GM21619 (cell line): Measurements from ENCODE around the gene RAB8B.
"Not testable (repeated sequence)": the region's sequence is repeated elsewhere in the genome, so short reads cannot be mapped to it uniquely, and the experiment has no call there.

Experiments used
- ATAC-seq: cut with Tn5 transposase; IDR thresholded peaks from one replicate; pipeline ENCODE4 v1.9.1; 2021; ENCODE audit not compliant: unreplicated experiment

The RAB8B gene

DNA sequence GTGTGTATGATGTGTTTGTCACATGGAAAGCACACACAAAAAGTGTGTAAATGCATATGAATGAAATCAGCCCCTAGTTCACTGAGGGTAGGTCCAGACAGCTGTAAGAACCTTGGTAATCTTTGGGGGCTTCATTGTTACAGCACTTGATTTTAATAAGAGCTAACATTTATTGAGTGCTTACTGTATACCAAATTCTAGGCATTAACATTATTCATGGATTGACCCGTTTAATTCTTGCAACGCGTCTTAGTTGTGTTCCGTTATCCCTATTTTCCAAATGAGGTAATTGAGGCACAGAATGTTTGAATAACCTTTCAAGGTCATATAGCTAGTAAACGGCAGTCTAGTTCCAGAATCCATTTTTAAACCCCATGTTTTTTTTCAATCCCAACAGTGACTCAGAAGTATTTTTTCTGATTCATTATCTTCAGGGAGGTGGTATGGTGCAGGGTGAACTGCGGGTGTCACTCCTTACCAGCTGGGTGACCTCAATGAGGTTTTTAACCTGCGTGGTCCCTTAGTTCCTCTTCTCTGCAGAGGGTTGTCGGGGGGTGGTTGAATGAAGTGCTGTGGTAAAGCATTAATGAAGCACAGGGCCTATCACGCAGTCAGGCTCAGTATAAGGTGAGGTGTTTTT lies 14.2 kb downstream of the RAB8B start:
- peak; percentile 61 for ATAC-seq

DNA sequence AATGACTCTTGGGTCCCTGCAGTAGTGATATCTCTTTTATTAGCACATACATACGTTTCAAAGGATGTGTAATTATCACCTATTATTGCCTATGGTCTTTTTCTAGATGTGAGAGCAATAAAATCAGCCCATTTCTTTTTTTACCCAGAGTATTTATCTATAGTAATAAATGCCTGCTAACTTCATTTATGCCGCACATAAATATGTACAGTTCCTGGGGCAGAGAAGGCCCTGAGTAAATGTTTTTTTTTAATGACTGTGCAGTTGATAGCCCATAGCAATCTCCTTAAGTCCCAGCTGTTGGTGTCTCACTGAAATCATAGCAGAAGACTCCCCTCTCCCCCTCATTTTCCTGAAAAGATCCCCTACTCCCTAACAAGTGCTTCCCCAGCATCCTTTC lies 16.7 kb downstream of the RAB8B start:
- ATAC-seq, result no peak

DNA sequence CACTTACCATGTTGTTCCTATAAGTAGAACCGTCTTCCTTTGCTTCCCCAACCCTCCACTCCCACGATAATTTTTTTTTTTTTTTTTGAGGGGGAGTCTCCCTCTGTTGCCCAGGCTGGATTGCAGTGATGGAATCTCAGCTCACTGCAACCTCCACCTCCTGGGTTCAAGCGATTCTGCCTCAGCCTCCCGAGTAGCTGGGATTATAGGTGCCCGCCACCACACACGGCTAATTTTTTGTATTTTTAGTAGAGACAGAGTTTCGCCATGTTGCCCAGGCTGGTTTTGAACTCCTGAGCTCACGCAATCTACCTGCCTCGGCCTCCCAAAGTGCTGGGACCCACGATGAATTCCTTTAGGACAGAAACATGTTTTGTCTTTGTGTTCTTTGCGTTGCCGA lies 19.4 kb downstream of the RAB8B start:
- not testable (repeated sequence) for ATAC-seq

DNA sequence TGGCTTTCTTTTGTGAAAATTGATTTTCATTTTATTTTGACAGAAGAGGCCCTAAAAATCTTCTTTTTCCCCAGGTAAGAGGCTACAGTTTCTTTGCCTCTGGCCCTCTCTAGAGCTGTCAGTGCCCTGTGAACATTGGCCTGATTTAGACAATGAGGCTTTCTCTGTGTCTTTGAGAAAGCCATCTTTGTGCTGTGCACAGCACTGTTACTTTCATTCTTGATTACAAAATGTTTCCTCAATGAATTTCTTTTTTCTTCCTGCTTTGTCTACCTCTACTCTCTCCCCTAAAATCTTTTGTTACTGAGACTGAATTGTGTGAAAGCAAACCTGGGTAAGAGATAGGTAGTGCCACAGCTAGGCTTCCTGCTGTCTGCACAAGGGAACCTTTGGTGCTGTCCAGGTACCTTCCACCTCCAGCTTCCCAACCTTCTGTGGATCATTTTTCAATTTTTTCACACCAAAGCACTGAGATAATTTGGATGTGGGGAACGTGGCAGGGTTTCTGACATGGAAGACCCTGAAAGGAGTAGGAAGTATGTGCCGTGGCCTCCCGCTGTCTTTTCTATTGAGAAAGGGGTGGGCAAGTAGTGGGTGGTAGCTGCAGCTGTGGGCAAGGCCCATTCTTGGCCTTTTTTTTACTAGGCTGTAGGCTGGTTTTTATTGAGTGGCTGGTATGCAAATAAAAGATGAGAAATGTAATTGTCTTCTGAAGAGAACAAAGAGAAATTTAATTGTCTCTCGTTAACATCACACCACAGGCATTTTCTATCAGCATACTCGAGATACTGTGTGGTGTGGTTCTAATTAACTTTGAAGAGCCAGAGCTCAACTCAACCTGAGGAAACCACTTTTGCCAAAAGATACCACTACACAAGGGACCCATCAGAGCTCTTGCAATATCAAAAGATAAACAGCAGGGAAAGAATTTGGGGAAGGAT lies 21.0 kb downstream of the RAB8B start:
- no peak for ATAC-seq

DNA sequence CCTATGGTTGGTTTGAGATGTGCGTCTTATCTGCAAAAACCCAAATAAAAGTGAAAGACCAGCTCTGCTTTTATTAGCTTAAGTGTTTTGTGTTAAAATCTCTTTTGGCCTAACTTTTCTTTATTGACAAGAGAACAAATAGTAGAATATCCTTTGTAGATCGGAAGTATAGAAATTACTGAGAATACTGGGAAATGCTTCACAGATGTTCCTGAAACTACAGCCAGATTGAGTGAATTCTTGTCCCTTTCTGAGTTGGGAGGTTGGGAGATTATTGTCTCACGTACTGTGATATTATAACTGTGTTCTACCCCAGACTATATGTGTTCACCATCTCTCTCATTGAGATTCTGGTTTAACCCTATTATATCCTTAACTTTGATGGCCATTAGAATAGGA lies 21.7 kb downstream of the RAB8B start:
- no peak for ATAC-seq

DNA sequence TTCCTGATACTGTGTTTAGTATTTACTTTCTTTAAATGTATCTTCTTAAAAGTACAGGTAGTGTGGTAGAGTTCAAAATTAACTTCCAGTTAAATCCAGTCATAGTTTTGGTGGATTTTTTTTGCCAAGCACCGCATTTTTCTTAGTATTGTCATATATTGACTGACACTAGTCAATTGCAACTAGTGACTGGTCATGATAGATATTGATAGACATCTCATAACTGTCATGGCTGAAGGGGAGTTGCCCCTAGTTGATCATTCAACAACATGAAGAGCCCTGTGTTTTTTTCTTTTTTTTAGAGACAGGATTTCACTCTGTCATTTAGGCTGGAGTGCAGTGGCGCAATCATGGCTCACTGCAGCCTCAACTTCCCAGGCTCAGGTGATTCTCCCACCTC lies 22.1 kb downstream of the RAB8B start:
- no peak for ATAC-seq

DNA sequence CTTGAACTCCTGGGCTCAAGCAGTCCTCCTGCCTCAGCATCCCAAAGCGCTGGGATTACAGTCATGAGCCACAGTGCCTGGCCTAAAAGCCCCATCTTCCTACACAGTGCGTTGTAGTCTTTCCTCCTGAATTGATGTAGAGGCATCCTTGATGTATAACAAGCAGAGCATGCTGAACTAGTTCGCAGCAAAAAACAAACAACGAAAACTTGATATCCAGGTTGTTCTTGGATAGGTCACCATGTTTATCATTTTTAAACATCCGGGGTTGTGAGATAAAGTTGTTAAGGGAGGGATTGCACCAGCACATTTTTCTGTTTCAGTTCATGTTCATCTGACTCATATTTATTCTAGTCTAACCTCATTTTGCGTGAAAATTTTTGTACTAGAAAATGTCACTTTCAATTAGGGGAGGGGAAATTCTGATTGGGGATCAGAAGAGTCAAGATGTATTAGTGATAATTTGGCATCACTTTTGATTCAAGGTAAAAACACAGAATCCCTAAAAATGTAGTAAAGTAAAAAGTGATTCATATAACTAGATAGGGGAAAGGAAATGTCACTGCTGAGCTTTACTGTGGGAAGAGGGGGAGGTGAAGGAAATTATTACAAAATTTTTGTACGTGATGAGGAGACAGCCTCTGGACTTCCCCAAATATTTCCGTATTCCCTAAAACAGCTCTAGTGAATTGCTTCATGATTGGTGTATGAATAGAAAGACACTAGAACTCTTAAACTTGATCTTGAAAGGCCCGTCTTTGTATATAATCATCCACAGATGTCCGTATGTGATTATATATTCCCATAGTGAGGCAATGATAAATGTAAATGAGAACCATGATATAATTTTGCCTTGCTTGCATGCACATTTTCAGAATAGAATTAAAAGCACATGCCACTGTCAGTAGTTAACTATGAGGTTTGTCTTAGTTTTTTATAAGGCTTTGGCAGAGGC lies 22.9 kb downstream of the RAB8B start:
- ATAC-seq, result peak; percentile 61

DNA sequence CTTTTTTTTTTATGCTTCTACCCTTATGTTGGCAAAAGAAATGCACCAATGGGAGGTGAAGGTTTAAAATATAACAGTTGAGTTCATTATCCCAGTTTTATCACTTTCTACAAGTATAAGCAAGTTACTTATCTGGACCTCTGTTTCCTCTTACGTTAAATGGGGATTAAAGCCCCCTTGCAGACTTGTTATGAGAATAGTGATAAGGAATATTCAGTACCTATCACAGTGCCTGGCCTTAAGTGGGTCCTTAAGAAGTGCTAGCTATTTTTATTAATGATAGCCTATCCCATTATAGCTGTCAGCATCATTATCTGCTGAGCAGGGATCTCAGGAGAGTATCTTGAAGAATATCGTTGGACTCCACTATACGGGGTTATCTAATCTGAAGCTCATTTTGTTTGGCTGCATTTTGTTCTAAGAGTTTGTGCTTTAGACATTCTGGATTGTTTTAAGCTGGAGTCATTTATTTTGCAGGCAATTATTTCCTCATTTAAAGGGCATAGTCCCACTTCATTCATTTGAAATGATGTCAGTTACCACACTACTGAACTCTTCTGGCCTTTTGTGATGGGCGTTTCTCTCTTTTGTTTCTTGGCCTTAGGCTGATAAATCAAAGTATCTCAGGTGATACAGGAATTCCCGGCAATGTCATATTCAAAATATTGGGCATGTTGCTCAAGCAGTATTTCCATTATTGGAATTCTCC lies 28.8 kb downstream of the RAB8B start:
- ATAC-seq, result no peak

DNA sequence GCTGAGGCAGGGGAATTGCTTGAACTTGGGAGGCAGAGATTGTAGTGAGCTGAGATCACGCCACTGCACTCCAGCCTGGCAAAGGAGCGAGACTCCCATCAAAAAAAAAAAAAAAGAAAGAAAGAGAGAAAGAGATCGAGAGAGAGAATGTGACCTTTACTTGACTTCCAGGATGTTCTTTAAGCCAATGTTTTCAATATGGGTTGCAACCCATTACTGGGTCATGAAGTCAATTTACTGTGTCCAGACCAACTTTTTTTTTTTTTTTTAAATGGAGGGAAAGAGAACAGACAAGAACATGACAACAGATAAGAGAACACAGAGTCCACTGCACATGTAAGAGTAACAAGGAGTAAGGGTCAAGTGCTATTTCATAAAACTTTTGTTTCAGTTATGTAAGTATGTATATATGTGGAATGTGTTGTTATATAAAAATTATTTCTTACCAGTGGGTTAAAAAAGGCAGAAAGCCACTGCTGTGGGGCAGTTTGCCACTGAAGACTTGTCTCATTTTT lies 29.8 kb downstream of the RAB8B start:
- ATAC-seq, result no peak

DNA sequence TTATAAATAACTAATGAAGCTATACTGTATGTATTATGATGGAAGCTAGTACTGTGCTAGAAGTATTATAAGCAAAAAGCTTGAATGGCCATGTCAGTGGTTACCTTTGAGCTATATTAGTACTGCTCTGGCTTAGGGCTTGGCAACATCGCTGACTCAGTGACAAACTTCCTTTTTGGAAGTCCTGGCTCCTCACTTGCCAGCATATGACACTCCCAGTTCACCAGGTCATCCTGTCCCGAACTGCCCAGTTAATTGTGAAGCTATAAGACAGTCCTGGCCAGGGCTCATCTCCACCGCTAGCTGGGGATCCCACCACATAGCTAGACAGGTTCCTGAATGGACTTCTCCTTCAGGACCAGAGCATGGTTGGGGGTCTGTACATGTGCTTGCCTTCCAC lies 31.9 kb downstream of the RAB8B start:
- ATAC-seq, result no peak

DNA sequence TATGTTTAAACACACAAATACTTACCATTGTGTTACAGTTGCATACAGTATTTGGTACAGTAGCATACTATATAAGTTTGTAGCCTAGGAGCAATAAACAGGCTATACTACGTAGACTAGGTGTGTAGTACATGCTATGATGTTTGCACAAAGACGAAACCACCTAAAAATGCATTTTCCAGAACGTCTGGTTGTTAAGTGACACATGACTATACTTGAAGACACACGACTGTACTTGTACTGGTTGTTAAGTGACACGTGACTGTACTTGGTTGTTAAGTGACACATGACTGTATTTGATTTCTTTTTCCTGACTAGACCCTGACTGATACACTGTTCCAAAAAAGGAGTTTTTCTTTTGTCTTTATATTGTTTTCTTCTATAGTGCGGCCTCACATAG lies 34.1 kb downstream of the RAB8B start:
- ATAC-seq, result no peak

DNA sequence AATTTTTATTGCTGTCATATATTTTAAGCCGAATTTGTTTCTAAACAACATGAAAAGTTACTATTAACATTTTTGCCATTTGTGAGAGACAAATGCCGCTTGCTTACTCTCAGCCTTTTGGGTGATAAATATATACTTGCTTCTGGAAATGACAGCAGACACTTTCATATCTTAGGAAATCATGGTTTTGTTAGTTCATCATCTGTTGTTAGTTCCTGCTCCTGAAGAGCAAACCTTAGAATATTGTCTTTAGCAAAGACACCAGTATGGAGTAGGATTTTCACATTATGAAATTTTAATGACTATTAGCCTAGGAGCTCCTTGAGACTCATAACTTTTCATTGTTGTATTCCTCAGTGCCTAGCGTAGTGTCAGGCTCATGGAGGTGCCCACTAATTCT lies 36.0 kb downstream of the RAB8B start:
- no peak for ATAC-seq

DNA sequence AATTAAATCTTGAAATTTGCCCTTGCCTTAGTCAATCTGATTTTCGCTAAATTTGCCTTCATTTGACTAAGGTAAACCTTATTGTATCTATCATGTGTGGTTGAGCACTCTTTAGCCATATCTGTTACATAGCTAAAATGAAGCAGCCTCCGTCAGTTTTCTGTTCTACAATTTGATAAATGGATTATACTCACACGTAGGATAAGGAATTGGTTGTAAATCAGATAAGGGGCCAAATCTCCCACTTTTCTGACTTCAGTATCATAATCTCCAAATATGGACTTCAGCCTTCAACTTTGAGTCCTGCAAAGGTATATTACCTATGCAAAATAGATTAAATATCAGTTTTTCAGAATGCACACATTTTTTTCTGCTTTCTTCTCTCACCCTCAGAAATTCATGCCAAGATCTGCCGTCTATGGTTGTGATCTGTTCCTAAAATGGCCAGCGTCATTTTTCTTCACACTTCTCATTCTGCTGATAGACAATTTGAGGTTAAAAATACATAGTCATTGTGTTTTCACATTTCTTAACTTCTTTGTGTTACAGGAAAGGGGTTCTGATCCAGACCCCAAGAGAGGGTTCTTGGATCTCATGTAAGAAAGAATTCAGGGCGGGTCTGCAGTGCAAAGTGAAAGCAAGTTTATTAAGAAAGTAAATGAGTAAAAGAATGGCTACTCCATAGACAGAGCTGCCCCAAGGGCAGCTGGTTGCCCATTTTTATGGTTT lies 36.9 kb downstream of the RAB8B start:
- no peak for ATAC-seq

DNA sequence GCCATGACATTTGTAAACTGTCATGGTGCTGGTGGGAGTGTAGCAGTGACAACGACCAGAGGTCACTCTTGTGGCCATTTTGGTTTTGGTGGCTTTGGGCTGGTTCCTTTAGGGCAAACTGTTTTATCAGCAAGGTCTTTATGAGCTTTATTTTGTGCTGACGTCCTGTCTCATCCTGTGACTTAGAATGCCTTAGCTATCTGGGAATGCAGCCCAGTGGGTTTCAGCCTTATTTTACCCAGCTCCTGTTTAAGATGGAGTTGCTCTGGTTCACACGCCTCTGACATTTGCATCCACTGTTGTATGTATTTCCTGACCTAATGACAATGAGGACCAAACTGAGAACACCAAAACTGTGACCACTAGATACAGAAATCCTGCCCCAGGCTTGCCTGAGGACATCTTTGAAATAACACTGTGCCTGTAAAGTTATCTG lies 37.6 kb downstream of the RAB8B start:
- ATAC-seq, result no peak

DNA sequence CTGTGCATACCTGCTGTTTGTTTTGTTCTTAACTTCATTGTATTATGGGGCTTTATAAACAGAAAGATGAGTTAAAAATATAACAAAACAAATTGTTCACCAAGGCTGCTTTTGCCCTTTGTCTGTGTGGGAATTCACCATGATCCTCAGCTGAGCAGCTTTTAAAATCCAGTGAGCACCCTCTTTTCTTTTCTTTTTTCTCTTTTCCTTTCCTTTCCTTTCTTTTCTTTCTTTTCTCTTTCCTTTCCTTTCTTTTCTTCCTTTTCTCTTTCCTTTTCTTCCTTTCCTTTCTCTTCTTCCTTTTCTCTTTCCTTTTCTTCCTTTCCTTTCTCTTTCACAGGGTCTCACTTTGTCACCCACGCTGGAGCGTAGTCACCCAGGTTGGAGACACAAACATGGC lies 38.3 kb downstream of the RAB8B start:
- no peak for ATAC-seq

DNA sequence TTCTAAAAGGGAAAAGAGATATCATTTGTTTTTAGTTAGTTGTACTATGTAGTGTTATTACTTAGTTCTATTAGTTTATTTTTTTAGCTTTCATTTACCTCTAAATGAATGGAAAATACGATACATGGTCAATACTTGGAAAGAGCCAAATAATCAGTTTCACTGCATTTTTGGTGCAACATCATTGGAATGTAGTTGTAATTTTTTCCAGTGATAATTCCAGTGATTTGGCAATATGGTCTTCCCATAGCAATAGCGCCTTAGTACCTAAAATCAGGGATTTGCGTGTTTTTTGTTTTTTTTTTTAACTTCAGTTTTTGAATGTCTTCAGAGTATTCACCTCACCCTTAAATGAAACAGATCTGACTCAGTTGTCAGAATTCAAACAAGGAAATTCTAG lies 41.8 kb downstream of the RAB8B start:
- ATAC-seq, result no peak

DNA sequence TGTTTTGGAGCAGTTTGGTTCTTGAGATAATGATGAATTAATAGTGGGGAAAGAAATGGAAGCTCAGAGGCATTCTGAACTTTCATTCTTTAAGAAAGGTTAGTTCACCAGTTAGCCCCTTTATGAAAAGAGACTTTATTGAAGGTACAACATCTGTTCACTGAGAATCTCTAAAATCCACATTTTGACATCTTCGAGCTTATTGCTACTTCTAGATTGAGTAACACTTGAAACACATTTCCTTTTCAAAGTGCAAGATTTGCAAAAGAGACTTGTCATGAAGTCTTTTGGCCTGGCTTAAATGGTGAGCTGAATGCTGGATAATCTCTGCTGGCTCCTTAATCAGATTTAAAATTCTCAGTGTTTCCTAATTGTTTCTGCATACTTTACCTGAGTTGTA lies 42.3 kb downstream of the RAB8B start:
- no peak for ATAC-seq

DNA sequence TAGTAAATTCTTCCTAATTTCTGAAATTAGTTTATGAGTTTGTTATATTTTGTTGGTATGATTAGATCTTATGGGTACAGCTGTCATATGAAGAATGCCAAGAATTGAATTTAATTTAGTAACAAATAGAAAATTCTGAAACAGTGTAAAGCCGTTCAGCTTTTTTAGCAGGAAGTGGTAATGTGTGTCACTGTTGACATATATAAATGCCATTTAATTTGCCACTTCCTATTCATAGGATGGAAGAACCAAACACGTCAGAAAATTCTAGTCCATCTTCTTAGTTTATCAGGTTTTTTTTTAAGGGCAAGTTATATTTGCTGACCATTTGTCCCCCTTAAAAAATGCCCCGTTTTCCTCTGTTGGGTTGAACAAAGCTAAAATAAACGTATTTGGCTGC lies 43.0 kb downstream of the RAB8B start:
- ATAC-seq, result no peak

DNA sequence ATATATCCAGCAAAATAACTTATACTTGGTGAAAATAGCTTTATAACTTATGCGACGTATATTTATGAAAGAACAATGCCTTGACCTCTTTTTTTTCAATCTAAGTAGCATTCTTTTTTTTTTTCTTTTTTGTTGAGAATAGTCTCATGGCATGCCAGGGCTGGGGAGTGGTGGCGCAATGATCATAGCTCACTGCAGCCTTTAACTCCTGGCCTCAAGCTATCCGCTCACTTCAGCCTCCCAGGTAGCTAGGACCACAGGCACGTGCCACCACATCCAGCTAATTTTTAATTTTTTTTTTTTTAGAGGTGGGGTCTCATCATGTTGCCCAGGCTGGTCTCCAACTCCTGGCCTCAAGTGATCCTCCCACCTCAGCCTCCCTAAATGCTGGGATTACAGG lies 43.5 kb downstream of the RAB8B start:
- ATAC-seq, result no peak
